ENCODE data around the gene GATA3. TPM values are rescaled to one million over a fixed set of nuclear protein-coding genes. Genes with fewer than 3 reads are reported as not detected.

GATA3 gene
- total and polyA plus RNA-seq, 2 experiments from 2014 or later: 0.23 TPM; not detected in 1

GRCh38 chr10:8122611-8123369 lies 68.3 kb downstream of the GATA3 start (continued):
- TF ChIP-seq ZNF114 (CRISPR knock-in tag; IDR thresholded peaks at IDR 0.05): no peak
- TF ChIP-seq CTCF (conservative IDR thresholded peaks at IDR 0.05; ENCODE audit: low read depth in 2 of 2): no peak
- no peak for TF ChIP-seq ETS1 (IDR thresholded peaks at IDR 0.05)
- TF ChIP-seq CREB1 (CRISPR knock-in tag; IDR thresholded peaks at IDR 0.05; ENCODE audit: low read depth): no peak

- DNase-seq (ENCODE audit: low spot score): no peak
- H2AFZ ChIP-seq: no peak overlapping the region
- H3K4me3 ChIP-seq: no peak overlapping the region
- Mint-ChIP-seq H3K4me1 (no peaks in the 10 kb centered on the region), H3K27me3 (ENCODE audit: insufficient read depth, low read depth, poor library complexity) (peaks cover 3% of the 10 kb centered on the region), H3K36me3 (ENCODE audit: low read depth) (no peaks in the 10 kb centered on the region), H3K4me3 (no peak overlapping the region), H3K9me3 (no peaks in the 10 kb centered on the region), H3K27ac (no peak overlapping the region)
- H4K20me1 ChIP-seq (replicated peaks; ENCODE audit: insufficient read depth): no peaks in the 10 kb centered on the region
- no peaks in the 10 kb centered on the region for H3F3A ChIP-seq (replicated peaks; ENCODE audit: low read depth)
- no peak for ATAC-seq
- no peak overlapping the region for H3K27ac ChIP-seq (ENCODE audit: low read depth)
- H3K4me2 ChIP-seq: no peak overlapping the region
- H3K4me1 ChIP-seq (ENCODE audit: insufficient read depth): no peaks in the 10 kb centered on the region
- TF ChIP-seq STAT1 (IDR thresholded peaks at IDR 0.05; ENCODE audit: unreplicated experiment): no peak
- no peak for TF ChIP-seq CTCF (conservative IDR thresholded peaks at IDR 0.05; ENCODE audit: low read depth in 2 of 2)
- no peak for TF ChIP-seq EZH2 (IDR thresholded peaks at IDR 0.05; ENCODE audit: low read depth, unreplicated experiment)
- TF ChIP-seq EZH2phosphoT487 (IDR thresholded peaks at IDR 0.05; ENCODE audit: unreplicated experiment): no peak
- no peaks in the 10 kb centered on the region for H3K27me3 ChIP-seq (ENCODE audit: insufficient read depth)
- no peaks in the 10 kb centered on the region for H3K36me3 ChIP-seq (ENCODE audit: insufficient read depth)
- H3K79me2 ChIP-seq (replicated peaks; ENCODE audit: insufficient read depth): no peaks in the 10 kb centered on the region
- H3K9me2 ChIP-seq (ENCODE audit: insufficient read depth): no peaks in the 10 kb centered on the region
Measured at GRCh38 chr10:8124436-8124835, 69.9 kb downstream of the GATA3 start.

Other genes starting within 250 kb of the GATA3 start
- gene TAF3, start 236.2 kb upstream of the GATA3 start, total RNA-seq (2014; rRNA removed; shearing (Covaris generic)): 5.6 and 6.4 TPM in 2 replicates
- 12.3 and 15.2 TPM in 2 replicates for gene TAF3, start 236.2 kb upstream of the GATA3 start, polyA plus RNA-seq (2016; fragmentation: Nextera tagmentation; extraction: Ambion mirVana)

Measured in GM23338 (cell line).